Suprapubic skin (tissue), 4 donors: ENCODE results near the gene CCNL2. TPM values are rescaled to one million over a fixed set of nuclear protein-coding genes. Genes with fewer than 3 reads are reported as not detected.

Source experiments
- DNase-seq, 2 donors: peaks; one replicate each; pipeline ENCODE4 v3.0.0-alpha.2; 2019; ENCODE audit warnings: low spot score in 2 of 2
- H3K27ac ChIP-seq: fragments of 200-600 bp; sonication (generic); one replicate; pipeline ENCODE4 v1.5.1; 2019
- H3K27me3 ChIP-seq: fragments of 200-600 bp; sonication (generic); one replicate; pipeline ENCODE4 v1.5.1; 2019
- H3K36me3 ChIP-seq: fragments of 200-600 bp; sonication (generic); one replicate; pipeline ENCODE4 v1.5.1; 2019
- H3K4me1 ChIP-seq: fragments of 200-600 bp; sonication (generic); one replicate; pipeline ENCODE4 v1.5.1; 2019
- H3K4me3 ChIP-seq: fragments of 200-600 bp; sonication (generic); one replicate; pipeline ENCODE4 v1.5.1; 2019; ENCODE audit warnings: mild to moderate bottlenecking
- H3K9me3 ChIP-seq: fragments of 200-600 bp; sonication (generic); one replicate; pipeline ENCODE4 v1.5.1; 2019
- EP300 ChIP-seq: sonication (generic); formaldehyde crosslinking; IDR thresholded peaks from one replicate; pipeline ENCODE4 v1.6.1; 2017; ENCODE audit warnings: antibody characterized with exemption
- POLR2A ChIP-seq, 2 donors: fragments of 450-650 bp; IDR thresholded peaks; one replicate each; pipeline ENCODE4 v1.6.1; 2017; ENCODE audit warnings: antibody characterized with exemption in 2 of 2, mild to moderate bottlenecking in 2 of 2, moderate library complexity in 2 of 2
- POLR2AphosphoS5 ChIP-seq, 3 donors: sonication (generic); formaldehyde crosslinking; IDR thresholded peaks; one replicate each; pipeline ENCODE4 v1.6.1; 2017; ENCODE audit warnings: antibody characterized with exemption in 3 of 3
- WGBS: methylation state at CpG from one replicate; pipeline ENCODE4 v1.1.5; 2018; 5-methylcytosine and 5-hydroxymethylcytosine counted together
- total RNA-seq, 4 donors: library from RNA; depleted of rRNA; stranded (reverse); fragments of >200 nt; gene quantifications; one replicate each; pipeline ENCODE4 v1.1.0, GENCODE V29; 2016
- TF ChIP-seq, protein P1 (sequence below), 2 donors: fragments of 200-600 bp in 1 of 2; fragments of 450-650 bp in 1 of 2; sonication (generic) in 1 of 2; IDR thresholded peaks; one replicate each; pipeline ENCODE4 v1.5.1; 2016 to 2019; ENCODE audit warnings: antibody characterized with exemption in 2 of 2, mild to moderate bottlenecking in 1 of 2, moderate library complexity in 1 of 2

CCNL2 gene
- total RNA-seq, 4 donors from 2014 or later: 136 to 599 (median 160) TPM

DNA sequence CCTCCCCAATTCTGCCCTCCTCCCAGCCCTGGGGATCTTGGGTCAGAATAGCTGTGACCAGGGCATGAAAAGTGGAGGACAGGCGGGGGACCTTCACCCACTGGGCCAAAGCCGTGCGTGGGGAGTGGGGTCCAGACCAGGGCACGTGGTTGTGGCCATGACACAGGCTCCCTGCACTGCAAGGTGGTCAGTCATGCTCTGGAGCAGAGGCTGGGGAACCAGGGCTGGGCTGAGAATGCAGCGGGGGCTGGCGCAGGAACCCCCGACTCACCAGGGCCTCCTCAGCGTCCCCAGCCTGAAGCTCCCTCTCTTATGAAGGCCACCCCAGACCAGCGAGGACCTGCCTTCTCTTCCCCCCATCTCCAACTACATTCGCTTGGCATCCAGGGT is 52.6 kb downstream of the CCNL2 start:
- Histone ChIP-seq H3K27ac (no peak overlapping the region), H3K4me1 (peaks cover 57% of the 10 kb centered on the region), H3K36me3 (peaks cover 4% of the 10 kb centered on the region), H3K9me3 (no peaks in the 10 kb centered on the region), H3K4me3 (peak overlapping the region; percentile 81), H3K27me3 (no peaks in the 10 kb centered on the region)
- WGBS: 84% methylated on average over 5 of the region's 10 CpGs
- TF ChIP-seq POLR2A (IDR thresholded peaks at IDR 0.05) (no peak), EP300 (no peak), POLR2AphosphoS5 (IDR thresholded peaks at IDR 0.05) (no peak)
- TF ChIP-seq, protein P1, sequence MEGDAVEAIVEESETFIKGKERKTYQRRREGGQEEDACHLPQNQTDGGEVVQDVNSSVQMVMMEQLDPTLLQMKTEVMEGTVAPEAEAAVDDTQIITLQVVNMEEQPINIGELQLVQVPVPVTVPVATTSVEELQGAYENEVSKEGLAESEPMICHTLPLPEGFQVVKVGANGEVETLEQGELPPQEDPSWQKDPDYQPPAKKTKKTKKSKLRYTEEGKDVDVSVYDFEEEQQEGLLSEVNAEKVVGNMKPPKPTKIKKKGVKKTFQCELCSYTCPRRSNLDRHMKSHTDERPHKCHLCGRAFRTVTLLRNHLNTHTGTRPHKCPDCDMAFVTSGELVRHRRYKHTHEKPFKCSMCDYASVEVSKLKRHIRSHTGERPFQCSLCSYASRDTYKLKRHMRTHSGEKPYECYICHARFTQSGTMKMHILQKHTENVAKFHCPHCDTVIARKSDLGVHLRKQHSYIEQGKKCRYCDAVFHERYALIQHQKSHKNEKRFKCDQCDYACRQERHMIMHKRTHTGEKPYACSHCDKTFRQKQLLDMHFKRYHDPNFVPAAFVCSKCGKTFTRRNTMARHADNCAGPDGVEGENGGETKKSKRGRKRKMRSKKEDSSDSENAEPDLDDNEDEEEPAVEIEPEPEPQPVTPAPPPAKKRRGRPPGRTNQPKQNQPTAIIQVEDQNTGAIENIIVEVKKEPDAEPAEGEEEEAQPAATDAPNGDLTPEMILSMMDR (IDR thresholded peaks at IDR 0.05): no peak
- no peak for DNase-seq

DNA sequence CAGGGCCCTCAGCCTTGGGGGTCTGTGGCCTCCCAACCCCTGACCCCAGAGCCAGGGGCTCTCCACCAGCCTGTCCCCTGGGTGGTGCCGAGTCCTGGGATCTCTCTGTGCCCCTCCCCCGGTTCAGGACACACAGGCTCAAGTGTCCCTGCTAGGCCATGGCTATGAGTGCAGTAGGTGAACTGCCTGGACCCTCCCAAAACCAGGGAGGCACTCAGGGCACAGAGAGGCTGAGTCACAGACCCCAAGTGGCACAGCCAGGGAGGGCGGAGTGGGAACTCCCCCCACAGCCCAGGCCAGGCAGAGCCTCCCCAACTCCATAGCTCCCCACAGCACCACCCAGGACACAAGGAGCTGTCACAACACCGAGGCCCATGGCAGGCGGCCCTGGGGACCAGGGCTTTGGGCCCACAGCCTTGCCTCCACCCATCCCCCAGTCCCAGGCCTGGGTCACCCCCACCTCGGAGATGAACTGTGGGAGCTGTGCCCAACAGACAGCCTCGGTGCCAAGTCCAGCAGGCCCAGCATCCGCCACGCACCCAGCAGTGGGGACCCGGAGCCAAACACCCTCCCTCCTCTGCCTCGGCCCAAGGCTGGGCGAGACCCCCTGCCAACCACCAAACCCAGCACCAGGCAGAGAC is 53.2 kb downstream of the CCNL2 start:
- H3K4me3 ChIP-seq: no peak overlapping the region
- no peak for DNase-seq
- peaks cover 54% of the 10 kb centered on the region for H3K4me1 ChIP-seq
- no peaks in the 10 kb centered on the region for H3K27me3 ChIP-seq
- WGBS: 70% methylated on average over 5 of the region's 12 CpGs
- H3K27ac ChIP-seq: no peak overlapping the region
- peaks cover 7% of the 10 kb centered on the region for H3K36me3 ChIP-seq
- no peak for TF ChIP-seq EP300
- no peak for TF ChIP-seq POLR2A (IDR thresholded peaks at IDR 0.05)
- H3K9me3 ChIP-seq: no peaks in the 10 kb centered on the region

DNA sequence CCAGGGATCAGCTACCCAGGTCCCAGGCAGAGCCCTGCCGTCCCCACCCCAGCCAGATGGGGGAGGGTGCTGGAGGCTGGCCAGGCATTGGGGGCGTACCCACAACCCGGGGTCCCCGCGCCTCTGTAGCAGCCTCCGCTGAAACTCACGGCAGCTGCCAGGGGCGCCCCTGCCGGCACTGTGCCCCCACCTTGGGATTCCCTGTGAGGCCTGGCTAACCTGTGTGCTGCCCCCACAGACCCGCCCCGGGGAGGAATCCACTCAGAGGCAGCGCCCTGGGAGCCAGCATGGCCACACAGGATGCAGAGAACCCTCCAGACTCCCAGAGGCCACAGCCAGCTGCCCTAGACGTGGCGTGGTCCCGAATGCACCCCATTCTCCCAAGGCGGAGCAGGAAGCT is 53.8 kb downstream of the CCNL2 start:
- Histone ChIP-seq H3K4me3 (no peak overlapping the region), H3K4me1 (peaks cover 54% of the 10 kb centered on the region), H3K9me3 (no peaks in the 10 kb centered on the region), H3K36me3 (peaks cover 13% of the 10 kb centered on the region), H3K27me3 (no peaks in the 10 kb centered on the region), H3K27ac (peak overlapping the region; percentile 9)
- DNase-seq: no peak
- 74% methylated on average over 5 of the region's 16 CpGs for WGBS
- TF ChIP-seq, protein P1 (IDR thresholded peaks at IDR 0.05): no peak
- TF ChIP-seq POLR2AphosphoS5 (IDR thresholded peaks at IDR 0.05) (no peak), POLR2A (IDR thresholded peaks at IDR 0.05) (no peak), EP300 (no peak)

DNA sequence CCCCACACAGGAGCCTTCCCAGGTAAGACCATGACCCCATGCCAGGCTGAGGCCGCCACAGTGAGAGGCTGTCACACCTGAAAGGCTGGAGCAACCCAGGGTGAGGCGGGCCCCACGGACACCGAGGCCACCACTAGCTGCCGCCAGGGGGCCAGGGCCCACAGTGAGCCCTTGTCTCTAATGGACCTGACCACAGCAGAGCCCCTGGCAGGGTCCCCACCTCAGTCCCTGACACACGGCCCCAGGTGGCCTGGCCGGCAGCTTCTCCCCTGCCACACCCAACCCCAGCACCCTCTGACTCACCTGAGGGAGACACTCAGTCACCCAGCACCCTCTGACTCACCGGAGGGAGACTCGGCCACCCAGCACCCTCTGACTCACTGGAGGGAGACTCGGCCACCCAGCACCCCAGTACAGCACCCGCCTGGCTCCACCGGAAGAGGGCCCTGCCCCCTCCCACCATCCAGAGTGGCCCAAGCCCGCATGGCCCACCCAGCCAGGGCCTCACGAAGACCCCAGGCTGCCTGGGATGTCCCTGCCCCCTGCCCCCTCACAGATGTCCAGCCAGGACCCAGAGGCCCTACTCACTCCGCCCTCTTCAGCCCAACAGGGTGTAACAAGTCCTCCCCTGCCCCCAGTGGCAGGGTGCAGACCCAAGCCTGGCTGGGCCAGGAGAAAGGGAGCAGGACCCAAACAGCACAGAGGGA is 54.3 kb downstream of the CCNL2 start:
- no peak for TF ChIP-seq POLR2AphosphoS5 (IDR thresholded peaks at IDR 0.05)
- no peak for TF ChIP-seq EP300
- TF ChIP-seq, protein P1 (IDR thresholded peaks at IDR 0.05): peak in 1 of 2 donors; percentile 13
- TF ChIP-seq POLR2A (IDR thresholded peaks at IDR 0.05): no peak
- Histone ChIP-seq H3K4me3 (no peak overlapping the region), H3K9me3 (no peaks in the 10 kb centered on the region), H3K27me3 (no peaks in the 10 kb centered on the region), H3K36me3 (peaks cover 19% of the 10 kb centered on the region), H3K4me1 (peaks cover 54% of the 10 kb centered on the region), H3K27ac (peak overlapping the region; percentile 62)
- no peak for DNase-seq
- WGBS: 72% methylated on average over 6 of the region's 15 CpGs

DNA sequence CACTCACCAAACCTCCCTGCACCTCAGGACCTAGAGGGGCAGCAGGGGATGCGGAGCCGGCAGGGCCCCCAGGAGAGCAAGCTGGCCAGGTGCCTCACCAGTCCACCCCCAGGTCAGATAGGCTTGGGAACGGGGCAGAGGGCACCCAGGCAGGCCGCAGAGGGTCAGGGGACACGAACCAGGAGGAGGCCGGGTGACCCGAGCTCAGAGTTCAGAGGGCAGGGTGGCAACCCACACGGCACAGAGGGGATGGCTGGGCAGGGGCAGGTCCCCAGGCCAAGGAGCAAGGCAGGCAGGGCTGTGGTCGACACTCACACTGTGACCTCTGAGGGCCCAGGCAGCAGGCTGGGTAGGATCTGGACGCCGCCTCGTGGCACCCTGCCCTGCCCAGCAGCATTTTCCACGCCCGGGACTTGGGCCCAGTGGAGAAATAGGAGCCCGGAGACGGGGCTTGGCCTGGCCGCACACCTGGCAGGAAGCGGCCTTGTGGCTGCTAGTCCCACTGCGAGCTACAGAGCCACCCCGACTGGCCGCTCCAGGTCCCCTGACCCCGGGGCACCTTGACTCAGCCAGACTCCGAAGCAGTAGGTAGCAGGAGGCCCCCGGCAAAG is 55.2 kb downstream of the CCNL2 start:
- WGBS: no CpG with 5 or more reads among the region's 24 CpGs
- H3K27ac ChIP-seq: peak overlapping the region; percentile 62
- TF ChIP-seq POLR2A (IDR thresholded peaks at IDR 0.05) (no peak), POLR2AphosphoS5 (IDR thresholded peaks at IDR 0.05) (no peak), EP300 (no peak)
- TF ChIP-seq, protein P1 (IDR thresholded peaks at IDR 0.05): no peak
- no peak for DNase-seq
- H3K27me3 ChIP-seq: no peaks in the 10 kb centered on the region
- no peak overlapping the region for H3K4me3 ChIP-seq
- peaks cover 28% of the 10 kb centered on the region for H3K36me3 ChIP-seq
- no peaks in the 10 kb centered on the region for H3K9me3 ChIP-seq
- peaks cover 54% of the 10 kb centered on the region for H3K4me1 ChIP-seq
